Measurements from ENCODE around the gene DLEC1.

- TF ChIP-seq POLR2AphosphoS5 (IDR thresholded peaks at IDR 0.05; ENCODE audit: low read depth, low read length) (no peak), TAF1 (IDR thresholded peaks at IDR 0.05; ENCODE audit: borderline replicate concordance, insufficient read depth, low read length) (no peak), REST (IDR thresholded peaks at IDR 0.05; ENCODE audit: insufficient read depth in 1 of 2, low read depth in 2 of 2, low read length in 2 of 2) (no peak), SIN3A (IDR thresholded peaks at IDR 0.05; ENCODE audit: borderline replicate concordance, insufficient read depth, low read length) (no peak), FOXP2 (optimal IDR thresholded peaks at IDR 0.05; ENCODE audit: borderline replicate concordance, extremely low read depth, extremely low read length, insufficient read depth) (no peak)
Observed at GRCh38 chr3:38031022-38031994, 7.7 kb upstream of the DLEC1 start.

Data from PFSK-1 (cell line).